Endothelial cell (in vitro differentiated cells): ENCODE data around the gene ALOX5AP. TPM values are rescaled to one million over a fixed set of nuclear protein-coding genes. Genes with fewer than 3 reads are reported as not detected.

ENCODE experiments used
- DNase-seq: peaks from one replicate; pipeline ENCODE4 v3.0.0; 2021; ENCODE audit warnings: low spot score
- H3K27ac Mint-ChIP-seq: one replicate; pipeline ENCODE4 v1.8.0; 2021; ENCODE audit warnings: mixed read lengths, inconsistent platforms; ENCODE audit not compliant: unreplicated experiment
- H3K27me3 Mint-ChIP-seq: one replicate; pipeline ENCODE4 v1.8.0; 2021; ENCODE audit warnings: mild to moderate bottlenecking, moderate library complexity, mixed read lengths, inconsistent platforms; ENCODE audit not compliant: unreplicated experiment
- H3K36me3 Mint-ChIP-seq: one replicate; pipeline ENCODE4 v1.8.0; 2021; ENCODE audit warnings: mild to moderate bottlenecking, low read depth, mixed read lengths, inconsistent platforms; ENCODE audit not compliant: unreplicated experiment
- H3K4me1 Mint-ChIP-seq: one replicate; pipeline ENCODE4 v1.8.0; 2021; ENCODE audit warnings: mild to moderate bottlenecking, mixed read lengths, inconsistent platforms; ENCODE audit not compliant: unreplicated experiment
- H3K4me3 Mint-ChIP-seq: one replicate; pipeline ENCODE4 v1.8.0; 2021; ENCODE audit warnings: mild to moderate bottlenecking, mixed read lengths, inconsistent platforms; ENCODE audit not compliant: unreplicated experiment
- H3K9me3 Mint-ChIP-seq: one replicate; pipeline ENCODE4 v1.8.0; 2021; ENCODE audit warnings: mixed read lengths, inconsistent platforms; ENCODE audit not compliant: unreplicated experiment
- CTCF ChIP-seq: fragments of 200-600 bp; sonication (generic); IDR thresholded peaks from one replicate; pipeline ENCODE4 v1.5.0; 2021; ENCODE audit warnings: antibody characterized with exemption; ENCODE audit not compliant: unreplicated experiment
- total RNA-seq: library from RNA; stranded (reverse); fragmentation: NEBNext Ultra II Directional; extraction: Animal tissue kit (Norgen Biotek cat#: 25700); gene quantifications from one replicate; pipeline ENCODE4 v1.2.1, GENCODE V29; 2021; ENCODE audit not compliant: unreplicated experiment

The ALOX5AP gene
- total RNA-seq, 1 donor from 2014 or later, result 1.9 TPM

GRCh38 chr13:30739761-30740642 lies 4.7 kb downstream of the ALOX5AP start:
- H3K36me3 Mint-ChIP-seq, result no peaks in the 10 kb centered on the region
- TF ChIP-seq CTCF, result no peak
- DNase-seq, result no peak
- no peaks in the 10 kb centered on the region for H3K9me3 Mint-ChIP-seq
- no peak overlapping the region for H3K4me3 Mint-ChIP-seq
- no peak overlapping the region for H3K27ac Mint-ChIP-seq
- peaks cover 8% of the 10 kb centered on the region for H3K27me3 Mint-ChIP-seq
- H3K4me1 Mint-ChIP-seq, result peaks cover 26% of the 10 kb centered on the region

DNA sequence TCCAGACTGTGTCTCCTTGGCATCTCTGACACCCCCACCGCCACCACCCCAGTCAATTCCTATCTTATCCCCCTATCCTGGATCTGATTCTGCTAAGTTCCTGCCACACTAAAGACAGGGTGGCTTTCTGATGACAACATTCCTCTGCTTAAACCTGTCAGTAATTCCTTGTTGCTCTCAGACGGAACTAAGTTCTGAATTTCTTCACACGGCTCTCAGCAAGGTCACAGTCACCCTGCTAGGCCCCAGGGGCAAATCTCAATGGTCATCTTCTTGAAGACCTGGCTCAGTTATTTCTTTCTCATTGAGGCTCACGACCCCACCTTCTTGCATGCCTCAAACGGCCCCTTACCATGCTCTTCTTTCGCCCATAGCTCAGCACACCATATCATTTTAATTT lies 7.6 kb downstream of the ALOX5AP start:
- DNase-seq, result no peak
- Mint-ChIP-seq H3K4me1 (peaks cover 22% of the 10 kb centered on the region), H3K36me3 (no peaks in the 10 kb centered on the region), H3K27ac (no peak overlapping the region), H3K9me3 (no peaks in the 10 kb centered on the region), H3K27me3 (peaks cover 5% of the 10 kb centered on the region), H3K4me3 (no peak overlapping the region)
- no peak for TF ChIP-seq CTCF

DNA sequence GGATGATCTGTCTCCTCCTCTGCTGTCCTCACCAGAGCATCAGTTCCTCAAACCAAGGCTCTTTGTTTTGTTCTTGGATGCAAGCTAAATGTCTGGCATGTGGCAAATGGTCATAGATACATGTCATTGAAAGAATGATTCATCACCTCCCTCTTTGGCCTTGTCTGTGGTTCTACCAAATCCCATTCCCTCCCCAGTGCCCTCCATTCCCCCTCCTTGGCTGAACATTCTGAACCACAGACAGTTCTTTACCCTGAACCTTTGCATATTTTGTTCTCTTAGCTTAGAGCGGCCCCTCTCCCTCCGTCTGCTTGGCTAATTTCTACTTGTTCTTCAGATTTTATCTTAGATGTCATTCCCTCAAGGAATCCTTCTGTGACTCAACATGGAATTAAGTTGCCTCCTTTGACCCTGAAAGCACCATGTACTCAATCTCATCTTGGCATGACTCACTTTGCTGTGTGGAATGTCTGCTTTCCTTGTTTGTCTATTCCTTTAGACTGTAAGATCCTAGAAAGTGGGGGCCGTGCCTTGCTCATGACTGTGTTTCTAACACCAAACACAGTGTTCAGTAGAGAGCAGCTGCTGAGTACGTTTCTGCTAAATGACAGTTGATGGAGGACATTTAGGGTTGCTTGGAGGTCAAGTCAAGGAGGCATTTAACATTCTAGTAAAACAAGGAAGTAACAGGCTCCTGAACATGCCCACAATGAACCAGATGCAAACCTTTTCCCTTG lies 8.1 kb downstream of the ALOX5AP start:
- DNase-seq, result no peak
- TF ChIP-seq CTCF, result no peak
- Mint-ChIP-seq H3K4me3 (no peak overlapping the region), H3K36me3 (no peaks in the 10 kb centered on the region), H3K27me3 (peaks cover 4% of the 10 kb centered on the region), H3K27ac (no peak overlapping the region), H3K9me3 (no peaks in the 10 kb centered on the region), H3K4me1 (peaks cover 17% of the 10 kb centered on the region)

DNA sequence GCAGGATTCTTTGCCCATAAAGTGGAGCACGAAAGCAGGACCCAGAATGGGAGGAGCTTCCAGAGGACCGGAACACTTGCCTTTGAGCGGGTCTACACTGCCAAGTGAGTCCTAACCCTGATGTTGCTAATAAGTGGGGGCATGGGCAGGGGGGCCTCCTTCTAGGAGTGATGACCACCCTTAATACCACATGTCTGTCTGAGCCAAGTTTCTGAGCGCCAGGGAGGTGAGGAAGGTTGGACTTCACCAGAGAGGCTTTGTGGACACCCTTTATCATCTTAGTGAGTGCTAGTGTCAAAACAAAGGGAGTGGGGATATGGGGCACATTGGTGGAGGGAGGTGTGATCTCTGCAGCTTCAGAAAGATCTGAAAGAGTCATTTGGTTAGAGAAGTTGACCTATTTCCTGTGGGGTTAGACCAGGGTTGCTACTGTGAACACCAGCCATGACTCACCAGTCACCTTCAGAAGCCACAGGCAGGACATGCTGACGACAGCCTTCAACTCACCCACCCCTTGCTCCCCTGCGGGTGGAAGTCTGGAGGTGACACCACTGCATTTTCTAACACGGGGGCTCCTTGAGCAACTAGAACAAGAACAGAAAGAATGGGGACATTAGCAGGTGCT lies 8.8 kb downstream of the ALOX5AP start:
- H3K4me3 Mint-ChIP-seq, result no peak overlapping the region
- DNase-seq, result no peak
- no peaks in the 10 kb centered on the region for H3K36me3 Mint-ChIP-seq
- no peak overlapping the region for H3K27ac Mint-ChIP-seq
- TF ChIP-seq CTCF, result no peak
- peaks cover 4% of the 10 kb centered on the region for H3K27me3 Mint-ChIP-seq
- H3K4me1 Mint-ChIP-seq, result peaks cover 15% of the 10 kb centered on the region
- H3K9me3 Mint-ChIP-seq, result no peaks in the 10 kb centered on the region
